Kidney (tissue), 14 donors: ENCODE measurements around the gene ADISSP. TPM values are rescaled to one million over a fixed set of nuclear protein-coding genes. Genes with fewer than 3 reads are reported as not detected.

Experiments
- DNase-seq, 5 donors: peaks; one replicate each; pipeline ENCODE4 v3.0.0-alpha.2; 2013 to 2020
- FAIRE-seq: peaks from 2 replicates; lab custom pipeline; 2012; peaks lifted over from hg19 to GRCh38; lab: Jason Lieb, UNC
- H3K27ac ChIP-seq, 2 donors: one replicate each; pipeline ENCODE4 v1.7.0; 2013; ENCODE audit warnings: low read depth in 2 of 2, low read length in 2 of 2, inconsistent platforms in 1 of 2
- H3K27me3 ChIP-seq: one replicate; pipeline ENCODE4 v1.7.1; 2013; ENCODE audit warnings: low read length, inconsistent platforms; ENCODE audit not compliant: control insufficient read depth, insufficient read depth
- H3K36me3 ChIP-seq, 3 donors: one replicate each; pipeline versions ENCODE4 v1.7.0 to v1.7.1; 2013; ENCODE audit warnings: low read length in 3 of 3, control low read depth in 1 of 3, inconsistent platforms in 1 of 3; ENCODE audit not compliant: insufficient read depth in 3 of 3, control insufficient read depth in 2 of 3
- H3K4me1 ChIP-seq, 3 donors: one replicate each; pipeline versions ENCODE4 v1.7.0 to v1.7.1; 2013; ENCODE audit warnings: low read length in 3 of 3, inconsistent platforms in 1 of 3, low read depth in 1 of 3; ENCODE audit not compliant: control insufficient read depth in 2 of 3, insufficient read depth in 2 of 3
- H3K4me3 ChIP-seq, 3 donors: one replicate each; pipeline versions ENCODE4 v1.7.0 to v1.8.1; 2013; ENCODE audit warnings: low read length in 3 of 3, control low read depth in 1 of 3, inconsistent platforms in 1 of 3
- H3K9ac ChIP-seq, 3 donors: one replicate each; pipeline versions ENCODE4 v1.7.0 to v1.7.1; 2013; ENCODE audit warnings: low read length in 3 of 3, control low read depth in 1 of 3, inconsistent platforms in 1 of 3
- H3K9me3 ChIP-seq, 3 donors: one replicate each; pipeline versions ENCODE4 v1.7.0 to v1.7.1; 2013; ENCODE audit warnings: low read length in 3 of 3, control low read depth in 1 of 3, inconsistent platforms in 1 of 3; ENCODE audit not compliant: control insufficient read depth in 2 of 3, insufficient read depth in 1 of 3
- CTCF ChIP-seq: IDR thresholded peaks from 3 replicates; pipeline ENCODE4 v1.5.1; 2012; ENCODE audit warnings: mild to moderate bottlenecking, moderate library complexity, borderline replicate concordance; ENCODE audit not compliant: insufficient read depth; ENCODE audit errors: extremely low read depth
- intact Hi-C: fragments of 100-400 bp; cut with DNase I; formaldehyde crosslinking; loops from one replicate; pipeline ENCODE4 v1.11.1; 2022
- polyA plus RNA-seq: library from polyadenylated mRNA; stranded (reverse); fragments of 350-450 nt; fragmentation: Illumina TruSeq; extraction: RNeasy Lipid Tissue Mini Kit (QIAGEN cat#74804); gene quantifications from one replicate; pipeline ENCODE4 v1.2.3, GENCODE V29; 2014; ENCODE audit warnings: low read depth, low replicate concordance; ENCODE audit not compliant: insufficient read depth
- total RNA-seq: library from RNA; stranded (reverse); fragmentation: NEBNext Ultra II Directional; extraction: Animal tissue kit (Norgen Biotek cat#: 25700); gene quantifications from one replicate; pipeline ENCODE4 v1.2.1, GENCODE V29; 2021
- donor health status: control.
- donor health status: control.
- donor health status: control.
- donor health status: control.
- donor health status: control.
- donor health status: DM: yes; HTN: yes; CAD: no.
- donor health status: Normal renal cell carcinoma (clear cell type).

The ADISSP gene
- total and polyA plus RNA-seq, 2 donors from 2014 or later = 26.3 to 31.8 TPM

- H3K27me3 ChIP-seq = no peaks in the 10 kb centered on the region
- intact Hi-C loops = no loop called here
- no peak for DNase-seq
- TF ChIP-seq CTCF = no peak
- no peak overlapping the region for H3K4me3 ChIP-seq
- no peaks in the 10 kb centered on the region for H3K36me3 ChIP-seq
- no peak overlapping the region for H3K9ac ChIP-seq
- H3K4me1 ChIP-seq = peaks cover 0 to 12% (median 0%) of the 10 kb centered on the region in 3 donors
- no peak overlapping the region for H3K27ac ChIP-seq
- no peak for FAIRE-seq
- no peaks in the 10 kb centered on the region for H3K9me3 ChIP-seq
Measured at GRCh38 chr20:3743251-3743650, 24.3 kb downstream of the ADISSP start.

GRCh38 chr20:3741836-3742458 lies 25.6 kb downstream of the ADISSP start:
- no peak for TF ChIP-seq CTCF
- H3K27me3 ChIP-seq = no peaks in the 10 kb centered on the region
- H3K9me3 ChIP-seq = no peaks in the 10 kb centered on the region
- peak in 4 of 5 donors; percentile 33 to 81 (median 59) for DNase-seq
- H3K4me1 ChIP-seq = peaks cover 0 to 12% (median 0%) of the 10 kb centered on the region in 3 donors
- H3K4me3 ChIP-seq = no peak overlapping the region
- intact Hi-C loops = no loop called here
- no peak for FAIRE-seq
- H3K9ac ChIP-seq = no peak overlapping the region
- no peaks in the 10 kb centered on the region for H3K36me3 ChIP-seq
- no peak overlapping the region for H3K27ac ChIP-seq

GRCh38 chr20:3740615-3741301 lies 26.8 kb downstream of the ADISSP start:
- Histone ChIP-seq H3K27ac (no peak overlapping the region), H3K9me3 (no peaks in the 10 kb centered on the region), H3K4me1 (peaks cover 0 to 12% (median 0%) of the 10 kb centered on the region in 3 donors), H3K27me3 (no peaks in the 10 kb centered on the region), H3K36me3 (no peaks in the 10 kb centered on the region), H3K9ac (no peak overlapping the region), H3K4me3 (no peak overlapping the region)
- no peak for FAIRE-seq
- intact Hi-C loops = no loop called here
- peak in 1 of 5 donors; percentile 47 for DNase-seq
- TF ChIP-seq CTCF = no peak
